Measurements from ENCODE around the gene TRIM17. TPM values are rescaled to one million over a fixed set of nuclear protein-coding genes. Genes with fewer than 3 reads are reported as not detected.

Gene TRIM17
- total RNA-seq, 1 donor = under 0.01 TPM

- Histone ChIP-seq H3K79me2 (ENCODE audit: insufficient read depth, low read length) (peaks cover 5% of the 10 kb centered on the region), H3K9me3 (ENCODE audit: low read depth, low read length) (no peaks in the 10 kb centered on the region), H3K27me3 (ENCODE audit: insufficient read depth, low read length) (no peaks in the 10 kb centered on the region), H3K4me3 (ENCODE audit: insufficient read depth, low read length) (no peak overlapping the region), H2AFZ (ENCODE audit: low read length) (no peak overlapping the region), H4K20me1 (ENCODE audit: insufficient read depth, low read length) (no peaks in the 10 kb centered on the region), H3K4me1 (ENCODE audit: insufficient read depth, low read length) (peaks cover 4% of the 10 kb centered on the region), H3K36me3 (ENCODE audit: insufficient read depth, low read length) (no peaks in the 10 kb centered on the region), H3K4me2 (ENCODE audit: insufficient read depth, low read length) (no peak overlapping the region), H3K27ac (ENCODE audit: low read depth, low read length) (no peak overlapping the region)
- TF ChIP-seq CTCF (IDR thresholded peaks at IDR 0.05; ENCODE audit: extremely low read depth, low read depth, low read length) = no peak
- peak; percentile 80 for DNase-seq (ENCODE audit: insufficient read length, low spot score, missing footprints)
Observed at GRCh38 chr1:228453022-228453560, 36.4 kb upstream of the TRIM17 start.

- H3K4me1 ChIP-seq (ENCODE audit: insufficient read depth, low read length) = peaks cover 4% of the 10 kb centered on the region
- DNase-seq (ENCODE audit: insufficient read length, low spot score, missing footprints) = no peak
- peaks cover 5% of the 10 kb centered on the region for H3K79me2 ChIP-seq (ENCODE audit: insufficient read depth, low read length)
- H3K4me2 ChIP-seq (ENCODE audit: insufficient read depth, low read length) = no peak overlapping the region
- H3K9me3 ChIP-seq (ENCODE audit: low read depth, low read length) = no peaks in the 10 kb centered on the region
- H3K36me3 ChIP-seq (ENCODE audit: insufficient read depth, low read length) = no peaks in the 10 kb centered on the region
- H3K27me3 ChIP-seq (ENCODE audit: insufficient read depth, low read length) = no peaks in the 10 kb centered on the region
- H4K20me1 ChIP-seq (ENCODE audit: insufficient read depth, low read length) = no peaks in the 10 kb centered on the region
- H2AFZ ChIP-seq (ENCODE audit: low read length) = no peak overlapping the region
- H3K27ac ChIP-seq (ENCODE audit: low read depth, low read length) = no peak overlapping the region
- TF ChIP-seq CTCF (IDR thresholded peaks at IDR 0.05; ENCODE audit: extremely low read depth, low read depth, low read length) = no peak
- H3K4me3 ChIP-seq (ENCODE audit: insufficient read depth, low read length) = no peak overlapping the region
Observed at GRCh38 chr1:228452194-228453021, 35.7 kb upstream of the TRIM17 start.

GRCh38 chr1:228450200-228450599 lies 33.5 kb upstream of the TRIM17 start:
- Histone ChIP-seq H3K79me2 (ENCODE audit: insufficient read depth, low read length) (no peaks in the 10 kb centered on the region), H3K27ac (ENCODE audit: low read depth, low read length) (no peak overlapping the region), H3K36me3 (ENCODE audit: insufficient read depth, low read length) (no peaks in the 10 kb centered on the region), H4K20me1 (ENCODE audit: insufficient read depth, low read length) (no peaks in the 10 kb centered on the region), H3K9me3 (ENCODE audit: low read depth, low read length) (no peaks in the 10 kb centered on the region), H3K27me3 (ENCODE audit: insufficient read depth, low read length) (peaks cover 16% of the 10 kb centered on the region), H3K4me2 (ENCODE audit: insufficient read depth, low read length) (no peak overlapping the region), H2AFZ (ENCODE audit: low read length) (no peak overlapping the region), H3K4me1 (ENCODE audit: insufficient read depth, low read length) (peaks cover 6% of the 10 kb centered on the region), H3K4me3 (ENCODE audit: insufficient read depth, low read length) (no peak overlapping the region)
- no peak for TF ChIP-seq CTCF (IDR thresholded peaks at IDR 0.05; ENCODE audit: extremely low read depth, low read depth, low read length)
- DNase-seq (ENCODE audit: insufficient read length, low spot score, missing footprints) = no peak

GRCh38 chr1:228448372-228448771 lies 31.7 kb upstream of the TRIM17 start:
- H3K9me3 ChIP-seq (ENCODE audit: low read depth, low read length) = no peaks in the 10 kb centered on the region
- no peak for DNase-seq (ENCODE audit: insufficient read length, low spot score, missing footprints)
- H3K36me3 ChIP-seq (ENCODE audit: insufficient read depth, low read length) = no peaks in the 10 kb centered on the region
- H4K20me1 ChIP-seq (ENCODE audit: insufficient read depth, low read length) = no peaks in the 10 kb centered on the region
- no peak overlapping the region for H3K27ac ChIP-seq (ENCODE audit: low read depth, low read length)
- H3K4me2 ChIP-seq (ENCODE audit: insufficient read depth, low read length) = no peak overlapping the region
- no peak overlapping the region for H3K4me3 ChIP-seq (ENCODE audit: insufficient read depth, low read length)
- no peak for TF ChIP-seq CTCF (IDR thresholded peaks at IDR 0.05; ENCODE audit: extremely low read depth, low read depth, low read length)
- no peaks in the 10 kb centered on the region for H3K79me2 ChIP-seq (ENCODE audit: insufficient read depth, low read length)
- peaks cover 28% of the 10 kb centered on the region for H3K27me3 ChIP-seq (ENCODE audit: insufficient read depth, low read length)
- peaks cover 6% of the 10 kb centered on the region for H3K4me1 ChIP-seq (ENCODE audit: insufficient read depth, low read length)
- H2AFZ ChIP-seq (ENCODE audit: low read length) = no peak overlapping the region
